Body of pancreas (tissue), 4 donors: ENCODE data around the gene TAF3.

Source experiments
- CTCF ChIP-seq, 7 experiments: fragments of 450-650 bp in 4 of 7; fragments of 200-600 bp in 3 of 7; sonication (generic) in 3 of 7; IDR thresholded peaks; one replicate each; pipeline ENCODE4 v1.5.1; 2016 to 2019; ENCODE audit warnings: antibody characterized with exemption in 7 of 7
- POLR2A ChIP-seq, 3 donors: fragments of 450-650 bp; IDR thresholded peaks; one replicate each; pipeline ENCODE4 v1.6.1; 2016; ENCODE audit warnings: antibody characterized with exemption in 3 of 3, mild to moderate bottlenecking in 2 of 3

GRCh38 chr10:8066124-8066523 is 247.8 kb downstream of the TAF3 start:
- no peak for TF ChIP-seq POLR2A (IDR thresholded peaks at IDR 0.05)
- TF ChIP-seq CTCF (IDR thresholded peaks at IDR 0.05) = no peak
